MM.1S (cell line): ENCODE data around the gene NEDD4L.

Experiments used
- CTCF ChIP-seq: fragments of 300-600 bp; sonication (generic); IDR thresholded peaks from 2 replicates; pipeline ENCODE4 v1.5.1; 2016; ENCODE audit warnings: antibody characterized with exemption, low read length, mixed read lengths
- EZH2 ChIP-seq: fragments of 300-600 bp; sonication (generic); optimal IDR thresholded peaks from 2 replicates; pipeline ENCODE3; 2017; ENCODE audit warnings: low read depth, mild to moderate bottlenecking, antibody characterized with exemption, low read length, mixed read lengths
- EZH2phosphoT487 ChIP-seq: fragments of 300-600 bp; sonication (generic); IDR thresholded peaks from 2 replicates; pipeline ENCODE4 v1.6.1; 2018; ENCODE audit warnings: antibody characterized with exemption, low read length

DNA sequence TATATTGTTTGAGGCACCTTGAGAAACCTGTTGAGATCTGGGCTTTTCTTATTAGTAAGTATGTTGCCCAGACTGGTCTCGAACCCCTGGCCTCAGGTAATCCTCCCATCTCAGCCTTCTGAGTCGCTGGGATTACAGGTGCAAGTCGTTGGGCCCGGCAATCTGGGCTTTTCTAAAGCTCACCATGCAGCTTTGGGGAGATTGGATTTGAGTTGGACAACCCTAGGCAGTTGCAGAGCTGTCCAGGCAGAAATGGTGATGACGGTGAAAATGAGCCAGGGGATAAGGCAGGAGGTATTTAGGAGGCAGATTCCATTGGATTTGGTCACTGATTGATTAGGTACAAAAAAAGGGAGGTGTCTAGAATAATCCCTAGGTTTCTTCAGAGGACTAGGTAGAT is 16.2 kb downstream of the NEDD4L start:
- TF ChIP-seq CTCF (no peak), EZH2 (no peak), EZH2phosphoT487 (no peak)
